Liver (tissue), 9 donors: Measurements from ENCODE around the gene PTAFR. TPM values are rescaled to one million over a fixed set of nuclear protein-coding genes. Genes with fewer than 3 reads are reported as not detected.

Experiments used
- DNase-seq: peaks from one replicate; pipeline ENCODE4 v3.0.0-alpha.2; 2017; ENCODE audit warnings: low spot score
- H3K27ac ChIP-seq, 2 donors: one replicate each; pipeline ENCODE4 v1.7.0; 2013; ENCODE audit warnings: inconsistent platforms in 2 of 2, low read length in 2 of 2, control low read depth in 1 of 2, low read depth in 1 of 2, mild to moderate bottlenecking in 1 of 2
- H3K27me3 ChIP-seq, 4 donors: one replicate each; pipeline versions ENCODE4 v1.6.1 to v1.7.0; 2013; ENCODE audit warnings: low read length in 3 of 4, inconsistent platforms in 1 of 4, mild to moderate bottlenecking in 1 of 4, moderate library complexity in 1 of 4; ENCODE audit not compliant: control insufficient read depth in 4 of 4, insufficient read depth in 4 of 4
- H3K36me3 ChIP-seq, 4 donors: one replicate each; pipeline versions ENCODE4 v1.6.1 to v1.7.0; 2013; ENCODE audit warnings: low read length in 3 of 4, mild to moderate bottlenecking in 3 of 4, low read depth in 1 of 4, moderate library complexity in 1 of 4; ENCODE audit not compliant: control insufficient read depth in 4 of 4, insufficient read depth in 3 of 4
- H3K4me1 ChIP-seq, 4 donors: one replicate each; pipeline versions ENCODE4 v1.6.1 to v1.7.0; 2013; ENCODE audit warnings: low read length in 3 of 4, mild to moderate bottlenecking in 3 of 4, moderate library complexity in 1 of 4; ENCODE audit not compliant: control insufficient read depth in 4 of 4, insufficient read depth in 4 of 4
- H3K4me3 ChIP-seq, 3 donors: one replicate each; pipeline versions ENCODE4 v1.6.1 to v1.7.0; 2013; ENCODE audit warnings: low read length in 3 of 3, control low read depth in 1 of 3, low read depth in 1 of 3, mild to moderate bottlenecking in 1 of 3
- H3K9ac ChIP-seq, 2 donors: one replicate each; pipeline ENCODE4 v1.7.0; 2013; ENCODE audit warnings: low read length in 2 of 2, mild to moderate bottlenecking in 2 of 2, moderate library complexity in 2 of 2, control low read depth in 1 of 2, low read depth in 1 of 2
- H3K9me3 ChIP-seq, 4 donors: one replicate each; pipeline versions ENCODE4 v1.6.1 to v1.7.0; 2013; ENCODE audit warnings: low read length in 3 of 4; ENCODE audit not compliant: control insufficient read depth in 4 of 4
- EGR1 ChIP-seq, 2 donors: IDR thresholded peaks; 2 replicates each; pipeline ENCODE4 v1.6.1; 2016 to 2018; ENCODE audit warnings: antibody characterized with exemption in 2 of 2, low read depth in 2 of 2
- FOXA1 ChIP-seq: IDR thresholded peaks from 2 replicates; pipeline ENCODE4 v1.6.1; 2016; ENCODE audit warnings: antibody characterized with exemption
- FOXA2 ChIP-seq: IDR thresholded peaks from 2 replicates; pipeline ENCODE4 v1.6.1; 2016; ENCODE audit warnings: antibody characterized with exemption
- GABPA ChIP-seq, 2 donors: IDR thresholded peaks in 1 of 2; conservative IDR thresholded peaks in 1 of 2; 2 replicates each; pipeline ENCODE4 v1.6.1; 2016; ENCODE audit warnings: antibody characterized with exemption in 2 of 2, mild to moderate bottlenecking in 1 of 2, moderate library complexity in 1 of 2
- HNF4A ChIP-seq, 2 donors: conservative IDR thresholded peaks; 2 replicates each; pipeline ENCODE4 v1.6.1; 2016; ENCODE audit warnings: antibody characterized with exemption in 2 of 2, mild to moderate bottlenecking in 2 of 2
- HNF4G ChIP-seq: IDR thresholded peaks from 2 replicates; pipeline ENCODE4 v1.6.1; 2016; ENCODE audit warnings: antibody characterized with exemption
- JUND ChIP-seq, 2 donors: IDR thresholded peaks; 2 replicates each; pipeline ENCODE4 v1.6.1; 2016; ENCODE audit warnings: antibody characterized with exemption in 2 of 2
- NR2F2 ChIP-seq: IDR thresholded peaks from 2 replicates; pipeline ENCODE4 v1.6.1; 2016; ENCODE audit warnings: antibody characterized with exemption
- RAD21 ChIP-seq, 2 donors: IDR thresholded peaks; 2 replicates each; pipeline ENCODE4 v1.6.1; 2016; ENCODE audit warnings: antibody characterized with exemption in 2 of 2, mild to moderate bottlenecking in 2 of 2
- RXRA ChIP-seq, 2 donors: IDR thresholded peaks; 2 replicates each; pipeline ENCODE4 v1.6.1; 2017 to 2018; ENCODE audit warnings: antibody characterized with exemption in 2 of 2, mild to moderate bottlenecking in 1 of 2
- SP1 ChIP-seq: IDR thresholded peaks from 2 replicates; pipeline ENCODE4 v1.6.1; 2018; ENCODE audit warnings: antibody characterized with exemption, mild to moderate bottlenecking
- TAF1 ChIP-seq: conservative IDR thresholded peaks from 2 replicates; pipeline ENCODE4 v1.6.1; 2016; ENCODE audit warnings: antibody characterized with exemption, mild to moderate bottlenecking
- YY1 ChIP-seq: IDR thresholded peaks from 2 replicates; pipeline ENCODE4 v1.6.1; 2016; ENCODE audit warnings: antibody characterized with exemption, mild to moderate bottlenecking
- WGBS: extraction: QIAGEN DNeasy Blood & Tissue Kit; methylation state at CpG from one replicate; pipeline ENCODE4 v1.1.7; 2013; 5-methylcytosine and 5-hydroxymethylcytosine counted together
- polyA plus RNA-seq, 2 donors: library from polyadenylated mRNA; stranded (reverse) in 1 of 2; unstranded in 1 of 2; fragments of 200-250 nt in 1 of 2; fragments of >200 nt in 1 of 2; fragmentation: Nextera tagmentation in 1 of 2; extraction: Ambion mirVana in 1 of 2; gene quantifications; one replicate each; pipeline versions ENCODE4 v1.2.1 to v1.2.3, GENCODE V29; 2013 to 2015
- total RNA-seq, 2 donors: library from RNA; depleted of rRNA; stranded (reverse); fragments of >200 nt; gene quantifications; one replicate each; pipeline ENCODE4 v1.2.3, GENCODE V29; 2014
- TF ChIP-seq, protein P1 (sequence below): IDR thresholded peaks from 2 replicates; pipeline ENCODE4 v1.6.1; 2016; ENCODE audit warnings: antibody characterized with exemption
- TF ChIP-seq, protein P2 (sequence below): fragments of 150-350 bp; IDR thresholded peaks from 2 replicates; pipeline ENCODE4 v1.5.1; 2017; ENCODE audit warnings: improper control_type of control experiment, low read depth, low read length; ENCODE audit not compliant: missing input control
- TF ChIP-seq, protein P3 (sequence below): IDR thresholded peaks from 2 replicates; pipeline ENCODE4 v1.6.1; 2016; ENCODE audit warnings: antibody characterized with exemption
- TF ChIP-seq, protein P4 (sequence below): IDR thresholded peaks from 2 replicates; pipeline ENCODE4 v1.6.1; 2016; ENCODE audit warnings: antibody characterized with exemption
- TF ChIP-seq, protein P5 (sequence below): IDR thresholded peaks from 2 replicates; pipeline ENCODE4 v1.6.1; 2016; ENCODE audit warnings: antibody characterized with exemption, mild to moderate bottlenecking
- donor health status: healthy.
- donor health status: healthy.
- donor health status: healthy.
- donor health status: healthy.
- donor health status: healthy.

The PTAFR gene
- total and polyA plus RNA-seq, 4 donors = 0.82 to 4.1 (median 2.1) TPM

DNA sequence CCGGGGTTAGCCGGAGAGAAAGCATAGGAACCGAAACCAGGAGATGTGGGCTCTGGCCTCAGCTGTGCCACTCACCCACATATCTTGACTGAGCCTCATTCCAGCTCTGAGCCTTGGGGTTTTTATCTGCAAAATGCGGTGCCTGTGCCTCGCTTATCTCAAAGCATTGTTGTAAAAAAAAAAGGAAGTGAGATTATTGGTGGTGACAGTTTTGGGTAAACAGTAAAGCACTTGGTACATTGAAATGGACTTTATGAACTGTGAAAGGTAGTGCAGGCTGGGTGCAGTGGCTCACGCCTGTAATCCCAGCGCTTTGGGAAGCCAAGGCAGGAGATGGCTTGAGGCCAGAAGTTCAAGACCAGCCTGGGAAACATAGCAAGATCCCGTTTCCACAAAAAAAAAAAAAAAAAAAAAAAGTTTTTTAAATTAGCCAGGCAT lies 3.8 kb downstream of the PTAFR start:
- TF ChIP-seq, protein P1, sequence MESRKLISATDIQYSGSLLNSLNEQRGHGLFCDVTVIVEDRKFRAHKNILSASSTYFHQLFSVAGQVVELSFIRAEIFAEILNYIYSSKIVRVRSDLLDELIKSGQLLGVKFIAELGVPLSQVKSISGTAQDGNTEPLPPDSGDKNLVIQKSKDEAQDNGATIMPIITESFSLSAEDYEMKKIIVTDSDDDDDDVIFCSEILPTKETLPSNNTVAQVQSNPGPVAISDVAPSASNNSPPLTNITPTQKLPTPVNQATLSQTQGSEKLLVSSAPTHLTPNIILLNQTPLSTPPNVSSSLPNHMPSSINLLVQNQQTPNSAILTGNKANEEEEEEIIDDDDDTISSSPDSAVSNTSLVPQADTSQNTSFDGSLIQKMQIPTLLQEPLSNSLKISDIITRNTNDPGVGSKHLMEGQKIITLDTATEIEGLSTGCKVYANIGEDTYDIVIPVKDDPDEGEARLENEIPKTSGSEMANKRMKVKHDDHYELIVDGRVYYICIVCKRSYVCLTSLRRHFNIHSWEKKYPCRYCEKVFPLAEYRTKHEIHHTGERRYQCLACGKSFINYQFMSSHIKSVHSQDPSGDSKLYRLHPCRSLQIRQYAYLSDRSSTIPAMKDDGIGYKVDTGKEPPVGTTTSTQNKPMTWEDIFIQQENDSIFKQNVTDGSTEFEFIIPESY = no peak
- TF ChIP-seq FOXA2 (no peak), FOXA1 (no peak), RAD21 (IDR thresholded peaks at IDR 0.05) (no peak), HNF4A (conservative IDR thresholded peaks at IDR 0.05) (no peak), RXRA (IDR thresholded peaks at IDR 0.05) (no peak), NR2F2 (no peak), JUND (IDR thresholded peaks at IDR 0.05) (no peak), TAF1 (no peak), HNF4G (no peak), GABPA (IDR thresholded peaks at IDR 0.05 in 1 of 2, conservative IDR thresholded peaks at IDR 0.05 in 1 of 2) (no peak), SP1 (no peak), EGR1 (IDR thresholded peaks at IDR 0.05; ENCODE audit: low read depth in 2 of 2) (no peak), YY1 (no peak)
- TF ChIP-seq, protein P2, sequence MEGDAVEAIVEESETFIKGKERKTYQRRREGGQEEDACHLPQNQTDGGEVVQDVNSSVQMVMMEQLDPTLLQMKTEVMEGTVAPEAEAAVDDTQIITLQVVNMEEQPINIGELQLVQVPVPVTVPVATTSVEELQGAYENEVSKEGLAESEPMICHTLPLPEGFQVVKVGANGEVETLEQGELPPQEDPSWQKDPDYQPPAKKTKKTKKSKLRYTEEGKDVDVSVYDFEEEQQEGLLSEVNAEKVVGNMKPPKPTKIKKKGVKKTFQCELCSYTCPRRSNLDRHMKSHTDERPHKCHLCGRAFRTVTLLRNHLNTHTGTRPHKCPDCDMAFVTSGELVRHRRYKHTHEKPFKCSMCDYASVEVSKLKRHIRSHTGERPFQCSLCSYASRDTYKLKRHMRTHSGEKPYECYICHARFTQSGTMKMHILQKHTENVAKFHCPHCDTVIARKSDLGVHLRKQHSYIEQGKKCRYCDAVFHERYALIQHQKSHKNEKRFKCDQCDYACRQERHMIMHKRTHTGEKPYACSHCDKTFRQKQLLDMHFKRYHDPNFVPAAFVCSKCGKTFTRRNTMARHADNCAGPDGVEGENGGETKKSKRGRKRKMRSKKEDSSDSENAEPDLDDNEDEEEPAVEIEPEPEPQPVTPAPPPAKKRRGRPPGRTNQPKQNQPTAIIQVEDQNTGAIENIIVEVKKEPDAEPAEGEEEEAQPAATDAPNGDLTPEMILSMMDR = no peak
- TF ChIP-seq, protein P3, sequence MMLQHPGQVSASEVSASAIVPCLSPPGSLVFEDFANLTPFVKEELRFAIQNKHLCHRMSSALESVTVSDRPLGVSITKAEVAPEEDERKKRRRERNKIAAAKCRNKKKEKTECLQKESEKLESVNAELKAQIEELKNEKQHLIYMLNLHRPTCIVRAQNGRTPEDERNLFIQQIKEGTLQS = no peak
- TF ChIP-seq, protein P4, sequence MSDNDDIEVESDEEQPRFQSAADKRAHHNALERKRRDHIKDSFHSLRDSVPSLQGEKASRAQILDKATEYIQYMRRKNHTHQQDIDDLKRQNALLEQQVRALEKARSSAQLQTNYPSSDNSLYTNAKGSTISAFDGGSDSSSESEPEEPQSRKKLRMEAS = no peak
- TF ChIP-seq, protein P5, sequence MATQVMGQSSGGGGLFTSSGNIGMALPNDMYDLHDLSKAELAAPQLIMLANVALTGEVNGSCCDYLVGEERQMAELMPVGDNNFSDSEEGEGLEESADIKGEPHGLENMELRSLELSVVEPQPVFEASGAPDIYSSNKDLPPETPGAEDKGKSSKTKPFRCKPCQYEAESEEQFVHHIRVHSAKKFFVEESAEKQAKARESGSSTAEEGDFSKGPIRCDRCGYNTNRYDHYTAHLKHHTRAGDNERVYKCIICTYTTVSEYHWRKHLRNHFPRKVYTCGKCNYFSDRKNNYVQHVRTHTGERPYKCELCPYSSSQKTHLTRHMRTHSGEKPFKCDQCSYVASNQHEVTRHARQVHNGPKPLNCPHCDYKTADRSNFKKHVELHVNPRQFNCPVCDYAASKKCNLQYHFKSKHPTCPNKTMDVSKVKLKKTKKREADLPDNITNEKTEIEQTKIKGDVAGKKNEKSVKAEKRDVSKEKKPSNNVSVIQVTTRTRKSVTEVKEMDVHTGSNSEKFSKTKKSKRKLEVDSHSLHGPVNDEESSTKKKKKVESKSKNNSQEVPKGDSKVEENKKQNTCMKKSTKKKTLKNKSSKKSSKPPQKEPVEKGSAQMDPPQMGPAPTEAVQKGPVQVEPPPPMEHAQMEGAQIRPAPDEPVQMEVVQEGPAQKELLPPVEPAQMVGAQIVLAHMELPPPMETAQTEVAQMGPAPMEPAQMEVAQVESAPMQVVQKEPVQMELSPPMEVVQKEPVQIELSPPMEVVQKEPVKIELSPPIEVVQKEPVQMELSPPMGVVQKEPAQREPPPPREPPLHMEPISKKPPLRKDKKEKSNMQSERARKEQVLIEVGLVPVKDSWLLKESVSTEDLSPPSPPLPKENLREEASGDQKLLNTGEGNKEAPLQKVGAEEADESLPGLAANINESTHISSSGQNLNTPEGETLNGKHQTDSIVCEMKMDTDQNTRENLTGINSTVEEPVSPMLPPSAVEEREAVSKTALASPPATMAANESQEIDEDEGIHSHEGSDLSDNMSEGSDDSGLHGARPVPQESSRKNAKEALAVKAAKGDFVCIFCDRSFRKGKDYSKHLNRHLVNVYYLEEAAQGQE = no peak
- Histone ChIP-seq H3K27me3 (no peaks in the 10 kb centered on the region), H3K4me1 (no peaks in the 10 kb centered on the region), H3K4me3 (no peak overlapping the region), H3K9ac (no peak overlapping the region), H3K36me3 (no peaks in the 10 kb centered on the region), H3K27ac (no peak overlapping the region), H3K9me3 (no peaks in the 10 kb centered on the region)
- 37% methylated on average over 8 of the region's 8 CpGs for WGBS
- DNase-seq = no peak
